Measurements from ENCODE around the gene PFDN4. TPM values are rescaled to one million over a fixed set of nuclear protein-coding genes. Genes with fewer than 3 reads are reported as not detected.

PFDN4 gene, protein sequence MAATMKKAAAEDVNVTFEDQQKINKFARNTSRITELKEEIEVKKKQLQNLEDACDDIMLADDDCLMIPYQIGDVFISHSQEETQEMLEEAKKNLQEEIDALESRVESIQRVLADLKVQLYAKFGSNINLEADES
- total RNA-seq: 10 to 100 TPM; 11.0 to 33.0 (median 28.0) TPM

DNA sequence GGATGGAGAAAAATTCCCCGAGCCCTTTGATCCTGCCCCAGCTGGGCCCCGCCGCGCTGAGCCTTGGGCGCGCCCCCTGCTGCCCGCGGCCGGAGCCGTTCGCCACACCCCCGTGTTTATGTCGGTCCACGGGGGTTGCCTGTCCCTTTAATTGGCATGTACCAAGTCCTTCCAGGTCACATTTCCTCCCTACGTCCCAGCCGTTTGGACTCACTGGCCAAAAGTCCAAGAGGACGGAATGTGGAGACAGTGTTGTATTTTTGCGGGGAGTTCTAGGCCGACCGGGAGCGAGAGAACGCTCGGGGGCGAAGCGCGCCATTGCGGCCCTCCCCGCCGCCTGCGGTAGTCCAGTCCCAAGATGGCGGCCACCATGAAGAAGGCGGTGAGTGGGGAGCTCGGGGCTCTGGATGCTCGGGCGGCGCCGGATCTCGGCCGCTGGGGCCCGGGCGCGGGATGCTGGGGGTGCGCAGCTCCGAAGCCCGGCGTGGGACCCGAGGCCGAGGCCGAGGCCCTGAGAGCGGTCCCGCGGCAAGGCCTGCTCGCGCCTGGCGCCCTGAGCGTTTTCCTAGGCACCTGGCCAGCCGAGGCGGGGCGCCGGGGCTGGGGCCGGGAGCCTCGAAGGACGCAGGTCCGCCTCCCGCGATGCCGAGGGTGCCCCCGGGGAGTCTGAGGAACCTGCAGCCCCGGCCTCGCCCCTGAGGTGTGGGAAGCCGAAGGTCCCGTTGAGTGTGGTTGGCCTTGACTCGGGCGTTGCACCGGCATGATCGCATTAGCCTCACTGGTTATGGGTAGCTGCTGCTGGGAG, at the start of gene PFDN4:
Gene PFDN4 (plus strand): TSS at position 345 of the 805 bp plus-strand sequence. CDS start 14 bp downstream, at position 359.
- peak; percentile 73 to 91 (median 91) for DNase-seq
- Histone ChIP-seq H3K27me3 (no peaks in the 10 kb centered on the region), H3K27ac (peak within 1 kb of the TSS; percentile 87 to 97 (median 91)), H3K4me1 (peaks cover 0 to 13% (median 0%) of the 10 kb centered on the region in 4 donors), H3K4me3 (peak within 1 kb of the TSS; percentile 82 to 99 (median 96)), H3K36me3 (no peaks in the 10 kb centered on the region), H3K9me3 (no peaks in the 10 kb centered on the region)
- no peak for TF ChIP-seq POLR2A (IDR thresholded peaks at IDR 0.05)
- peak in 5 of 6 experiments; percentile 68 to 88 (median 75) for TF ChIP-seq CTCF (IDR thresholded peaks at IDR 0.05)

- no peak for TF ChIP-seq CTCF (IDR thresholded peaks at IDR 0.05)
- TF ChIP-seq POLR2A (IDR thresholded peaks at IDR 0.05): no peak
- H3K27ac ChIP-seq: no peak overlapping the region
- no peak overlapping the region for H3K4me3 ChIP-seq
- no peak for DNase-seq
- no peaks in the 10 kb centered on the region for H3K27me3 ChIP-seq
- H3K4me1 ChIP-seq: no peaks in the 10 kb centered on the region
- no peaks in the 10 kb centered on the region for H3K9me3 ChIP-seq
- H3K36me3 ChIP-seq: no peaks in the 10 kb centered on the region
These were observed 49.7 kb upstream of the PFDN4 start for GRCh38 chr20:54158226-54158625.

GRCh38 chr20:54158856-54159418, 49.0 kb upstream of the PFDN4 start:
- no peaks in the 10 kb centered on the region for H3K36me3 ChIP-seq
- TF ChIP-seq CTCF (IDR thresholded peaks at IDR 0.05) (no peak), POLR2A (IDR thresholded peaks at IDR 0.05) (no peak)
- no peaks in the 10 kb centered on the region for H3K4me1 ChIP-seq
- no peaks in the 10 kb centered on the region for H3K27me3 ChIP-seq
- no peak overlapping the region for H3K27ac ChIP-seq
- no peak for DNase-seq
- no peaks in the 10 kb centered on the region for H3K9me3 ChIP-seq
- H3K4me3 ChIP-seq: no peak overlapping the region

DNA sequence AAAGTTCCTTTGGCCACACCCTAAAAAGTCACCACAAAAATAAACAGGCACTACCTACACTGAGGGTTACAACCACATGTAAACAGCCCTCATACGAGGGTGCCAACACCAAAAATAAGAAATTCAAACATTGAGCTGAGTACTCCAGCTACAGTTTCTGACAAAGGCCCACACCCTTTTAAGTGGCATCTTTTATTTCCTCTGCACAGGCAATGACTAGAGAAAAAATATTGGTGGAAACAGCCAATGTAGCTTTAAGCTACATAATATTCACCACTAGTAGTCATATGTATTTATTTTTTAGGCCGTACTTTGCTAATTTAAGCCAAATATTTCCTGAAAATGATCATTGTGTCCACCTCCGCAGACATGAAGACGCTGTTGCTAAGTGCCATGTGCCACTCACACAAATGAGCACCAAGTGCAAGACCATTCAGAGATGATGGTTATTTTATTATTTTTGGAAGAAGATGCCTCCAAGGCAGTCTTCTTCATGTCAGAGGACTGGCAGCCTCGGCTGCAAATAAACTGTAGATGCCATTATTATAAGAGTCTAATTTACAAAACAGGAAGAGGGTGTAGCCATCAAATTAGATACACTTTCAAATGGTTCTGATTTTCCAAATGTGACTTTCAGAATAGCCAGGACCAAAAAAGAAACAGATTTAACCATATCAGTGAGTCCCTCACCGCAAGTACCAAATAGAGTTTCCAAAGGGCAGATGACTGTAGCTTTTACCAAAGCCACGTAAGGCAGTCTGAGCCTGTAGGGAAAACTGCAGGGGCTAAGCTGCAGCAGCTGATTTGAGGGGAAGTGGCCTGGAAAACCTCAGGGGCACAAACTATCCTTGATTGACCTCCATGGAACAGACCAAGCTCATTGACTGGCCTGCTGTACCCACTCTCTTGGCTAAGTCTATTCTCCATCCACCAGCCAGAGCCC, 47.6 kb upstream of the PFDN4 start:
- Histone ChIP-seq H3K4me1 (no peaks in the 10 kb centered on the region), H3K27me3 (no peaks in the 10 kb centered on the region), H3K4me3 (no peak overlapping the region), H3K9me3 (no peaks in the 10 kb centered on the region), H3K27ac (no peak overlapping the region), H3K36me3 (no peaks in the 10 kb centered on the region)
- DNase-seq: no peak
- no peak for TF ChIP-seq POLR2A (IDR thresholded peaks at IDR 0.05)
- TF ChIP-seq CTCF (IDR thresholded peaks at IDR 0.05): no peak
